NCI-H1436 (cell line): ENCODE measurements around the gene MAGEE1.
A peak's percentile ranks its signal among the peaks of the same experiment; 100 is the strongest.

Experiments used
- DNase-seq: peaks from one replicate; lab custom pipeline; 2025; lab: John Stamatoyannopoulos, UW

The MAGEE1 gene, protein sequence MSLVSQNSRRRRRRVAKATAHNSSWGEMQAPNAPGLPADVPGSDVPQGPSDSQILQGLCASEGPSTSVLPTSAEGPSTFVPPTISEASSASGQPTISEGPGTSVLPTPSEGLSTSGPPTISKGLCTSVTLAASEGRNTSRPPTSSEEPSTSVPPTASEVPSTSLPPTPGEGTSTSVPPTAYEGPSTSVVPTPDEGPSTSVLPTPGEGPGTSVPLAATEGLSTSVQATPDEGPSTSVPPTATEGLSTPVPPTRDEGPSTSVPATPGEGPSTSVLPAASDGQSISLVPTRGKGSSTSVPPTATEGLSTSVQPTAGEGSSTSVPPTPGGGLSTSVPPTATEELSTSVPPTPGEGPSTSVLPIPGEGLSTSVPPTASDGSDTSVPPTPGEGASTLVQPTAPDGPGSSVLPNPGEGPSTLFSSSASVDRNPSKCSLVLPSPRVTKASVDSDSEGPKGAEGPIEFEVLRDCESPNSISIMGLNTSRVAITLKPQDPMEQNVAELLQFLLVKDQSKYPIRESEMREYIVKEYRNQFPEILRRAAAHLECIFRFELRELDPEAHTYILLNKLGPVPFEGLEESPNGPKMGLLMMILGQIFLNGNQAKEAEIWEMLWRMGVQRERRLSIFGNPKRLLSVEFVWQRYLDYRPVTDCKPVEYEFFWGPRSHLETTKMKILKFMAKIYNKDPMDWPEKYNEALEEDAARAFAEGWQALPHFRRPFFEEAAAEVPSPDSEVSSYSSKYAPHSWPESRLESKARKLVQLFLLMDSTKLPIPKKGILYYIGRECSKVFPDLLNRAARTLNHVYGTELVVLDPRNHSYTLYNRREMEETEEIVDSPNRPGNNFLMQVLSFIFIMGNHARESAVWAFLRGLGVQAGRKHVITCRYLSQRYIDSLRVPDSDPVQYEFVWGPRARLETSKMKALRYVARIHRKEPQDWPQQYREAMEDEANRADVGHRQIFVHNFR

GRCh38 chrX:76427560-76428242 is at the start of gene MAGEE1:
TSS of gene MAGEE1 (plus strand) at chrX:76427710. CDS start at chrX:76427931, 221 bp downstream.
- peak; percentile 71 for DNase-seq

- no peak for DNase-seq
These were observed 28.5 kb upstream of the MAGEE1 start for GRCh38 chrX:76398970-76399369.

GRCh38 chrX:76407795-76408194 is 19.7 kb upstream of the MAGEE1 start:
- no peak for DNase-seq

DNA sequence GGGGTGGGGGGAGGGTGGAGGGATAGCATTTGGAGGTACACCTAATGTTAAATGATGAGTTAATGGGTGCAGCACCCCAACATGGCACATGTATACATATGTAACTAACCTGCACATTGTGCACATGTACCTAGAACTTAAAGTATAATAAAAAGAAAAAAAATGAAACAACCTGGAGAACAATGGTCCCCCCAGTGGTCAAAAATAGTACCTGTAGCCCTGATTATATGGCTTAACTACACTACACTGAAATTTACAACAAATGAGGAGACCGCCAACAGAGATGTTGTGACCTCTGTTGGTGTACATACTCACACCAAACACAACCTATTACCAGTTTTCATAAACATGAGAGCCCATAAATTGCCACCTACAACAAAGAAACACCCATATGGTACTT is 7.3 kb upstream of the MAGEE1 start:
- DNase-seq, result no peak

- DNase-seq, result peak; percentile 5
These were observed 977 bp downstream of the MAGEE1 start for GRCh38 chrX:76428243-76429130.

- no peak for DNase-seq
These were observed 5.7 kb downstream of the MAGEE1 start for GRCh38 chrX:76433219-76433618.

- DNase-seq, result no peak
These were observed 6.7 kb downstream of the MAGEE1 start for GRCh38 chrX:76434103-76434741.

DNA sequence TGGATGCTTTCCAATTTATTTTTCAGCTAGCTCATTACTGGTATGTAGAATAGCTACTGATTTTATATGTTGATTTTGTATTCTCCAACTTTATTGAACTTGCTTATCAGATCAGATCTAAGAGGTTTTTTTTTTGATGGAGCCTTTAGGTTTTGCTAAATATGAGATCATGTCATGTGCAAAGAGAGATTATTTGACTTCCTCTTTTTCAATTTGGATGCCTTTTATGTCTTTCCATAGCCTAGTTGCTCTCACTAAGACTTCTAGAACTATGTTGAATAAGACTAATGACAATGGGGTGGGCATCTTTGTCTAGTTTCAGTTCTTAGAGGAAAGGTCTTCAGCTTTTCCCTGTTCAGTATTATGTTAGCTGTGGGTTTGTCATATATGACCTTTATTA is 11.7 kb downstream of the MAGEE1 start:
- no peak for DNase-seq

GRCh38 chrX:76453737-76454406 is 26.4 kb downstream of the MAGEE1 start:
- DNase-seq, result no peak

- peak; percentile 15 for DNase-seq
These were observed 27.0 kb downstream of the MAGEE1 start for GRCh38 chrX:76454456-76454927.

GRCh38 chrX:76477353-76477752 is 49.8 kb downstream of the MAGEE1 start:
- DNase-seq, result no peak
